Esophagus mucosa (tissue), 1 donor: ENCODE measurements around the gene ACAT2. TPM values are rescaled to one million over a fixed set of nuclear protein-coding genes. Genes with fewer than 3 reads are reported as not detected.
"Not testable (repeated sequence)": the region's sequence is repeated elsewhere in the genome, so short reads cannot be mapped to it uniquely, and the experiment has no call there.

Source experiments
- ATAC-seq: fragments of 200-7000 bp; cut with Tn5 transposase; one replicate; pipeline ENCODE4 v1.9.1; 2020
- total RNA-seq: library from RNA; stranded (reverse); gene quantifications from one replicate; pipeline ENCODE4 v1.2.4, GENCODE V29; 2023
- donor health status: DM: yes; HTN: yes; CAD: no.

Gene ACAT2
- 151 TPM for total RNA-seq

DNA sequence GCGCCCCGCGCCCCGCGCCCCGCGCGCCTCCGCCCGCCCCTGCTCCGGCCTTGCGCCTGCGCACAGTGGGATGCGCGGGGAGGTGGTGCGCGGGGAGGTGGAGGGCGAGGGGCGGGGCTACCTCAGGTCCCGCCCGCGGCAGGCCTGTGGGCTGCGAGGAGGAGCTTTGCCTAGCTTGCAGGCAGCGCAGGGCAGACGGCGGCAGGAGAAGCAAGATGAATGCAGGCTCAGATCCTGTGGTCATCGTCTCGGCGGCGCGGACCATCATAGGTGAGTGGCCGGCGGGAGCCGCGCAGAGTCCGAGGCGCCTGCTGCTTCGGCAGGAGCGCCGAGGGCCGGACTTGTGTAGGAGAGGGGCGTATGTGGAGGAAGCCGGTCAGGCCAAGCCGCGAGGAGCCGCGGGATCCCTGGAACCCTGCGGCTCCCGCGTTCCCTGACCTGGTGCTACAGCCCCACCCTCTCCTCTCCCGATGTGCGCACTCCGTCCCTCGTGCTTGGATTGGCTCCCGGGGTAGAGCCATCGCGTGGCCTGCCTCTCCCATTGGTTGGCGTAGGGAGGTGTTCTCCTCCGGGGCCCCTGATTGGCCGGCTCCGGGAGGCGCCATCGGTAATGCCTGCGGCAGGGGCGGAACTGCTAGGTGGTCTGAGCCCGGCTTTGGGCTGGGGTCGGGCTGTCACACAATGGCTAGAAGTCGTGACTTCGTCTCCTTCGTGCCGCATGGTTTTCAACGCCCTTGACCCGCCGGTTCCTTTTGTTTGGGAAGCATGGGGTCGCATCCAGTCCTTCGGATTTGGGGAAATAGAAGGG is at the start of gene ACAT2:
TSS of gene ACAT2 (plus strand) at position 173 of the 808 bp plus-strand sequence. CDS start at position 216, 43 bp downstream.
- ATAC-seq, result peak; percentile 99

DNA sequence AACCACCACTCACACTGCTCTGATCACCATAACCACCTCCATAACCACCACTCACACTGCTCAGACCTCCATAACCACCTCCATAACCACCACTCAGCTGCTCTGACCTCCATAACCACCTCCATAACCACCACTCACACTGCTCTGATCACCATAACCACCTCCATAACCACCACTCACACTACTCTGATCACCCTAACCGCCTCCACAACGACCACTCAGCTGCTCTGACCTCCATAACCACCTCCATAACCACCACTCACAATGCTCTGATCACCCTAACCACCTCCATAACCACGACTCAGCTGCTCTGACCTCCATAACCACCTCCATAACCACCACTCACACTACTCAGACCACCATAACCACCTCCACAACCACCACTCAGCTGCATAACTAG is 49.5 kb upstream of the ACAT2 start:
- ATAC-seq, result not testable (repeated sequence)

DNA sequence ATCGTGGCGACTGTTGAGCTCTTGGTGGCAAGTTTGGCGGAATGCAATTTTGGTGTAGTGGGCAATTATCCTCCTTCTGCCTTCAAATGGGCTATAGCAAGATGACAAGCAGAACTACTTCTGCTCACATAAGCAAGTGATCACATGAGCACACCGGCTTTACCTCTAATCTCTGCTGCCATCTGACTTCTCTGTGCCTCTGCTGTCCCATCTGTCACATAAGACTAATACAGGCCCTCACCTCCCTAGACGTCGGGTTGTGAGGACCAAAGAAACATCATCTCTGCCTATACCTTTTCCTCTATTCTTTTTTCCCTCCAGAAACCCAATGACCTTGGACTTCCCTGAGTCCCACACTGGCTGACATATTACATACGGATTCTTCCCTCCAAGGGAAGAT is 47.9 kb upstream of the ACAT2 start:
- no peak for ATAC-seq

DNA sequence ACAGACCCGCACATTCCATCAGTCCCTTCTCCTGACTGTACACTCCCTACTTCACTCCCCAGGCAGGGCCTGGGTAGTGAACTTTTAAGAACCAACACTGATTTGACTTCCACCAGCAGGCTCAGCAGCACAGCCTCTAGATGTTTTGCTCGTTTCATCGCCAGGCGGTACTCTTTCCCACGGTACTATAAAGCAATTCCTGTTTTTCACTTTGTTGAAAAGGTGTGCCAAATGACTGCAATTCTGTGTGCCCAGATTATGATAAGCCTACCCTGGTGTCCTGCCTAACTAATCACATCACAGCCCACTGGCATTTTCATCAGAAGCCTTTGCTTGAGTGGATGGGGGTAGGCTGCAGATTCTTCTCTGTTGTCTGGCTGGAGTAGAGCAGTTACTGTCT is 47.4 kb upstream of the ACAT2 start:
- no peak for ATAC-seq

DNA sequence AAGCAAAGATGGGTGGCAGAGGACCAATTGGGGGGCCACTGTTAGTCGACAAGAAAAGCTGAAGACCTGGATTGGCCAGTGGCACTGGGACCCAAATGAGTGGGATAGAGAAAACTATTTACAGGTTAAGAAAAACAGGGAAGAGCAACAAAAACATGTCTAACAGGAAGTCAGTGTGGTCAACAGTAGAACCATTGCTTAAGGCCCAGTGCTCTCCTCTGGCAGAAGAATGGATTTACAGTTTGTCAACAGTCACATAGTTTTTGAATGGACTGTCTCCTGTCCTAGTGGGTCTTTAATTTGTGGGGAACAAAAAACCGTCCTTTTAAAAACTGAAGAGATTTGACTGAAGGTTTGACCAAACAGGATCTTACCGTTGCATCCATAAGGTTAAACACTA is 46.7 kb upstream of the ACAT2 start:
- no peak for ATAC-seq

DNA sequence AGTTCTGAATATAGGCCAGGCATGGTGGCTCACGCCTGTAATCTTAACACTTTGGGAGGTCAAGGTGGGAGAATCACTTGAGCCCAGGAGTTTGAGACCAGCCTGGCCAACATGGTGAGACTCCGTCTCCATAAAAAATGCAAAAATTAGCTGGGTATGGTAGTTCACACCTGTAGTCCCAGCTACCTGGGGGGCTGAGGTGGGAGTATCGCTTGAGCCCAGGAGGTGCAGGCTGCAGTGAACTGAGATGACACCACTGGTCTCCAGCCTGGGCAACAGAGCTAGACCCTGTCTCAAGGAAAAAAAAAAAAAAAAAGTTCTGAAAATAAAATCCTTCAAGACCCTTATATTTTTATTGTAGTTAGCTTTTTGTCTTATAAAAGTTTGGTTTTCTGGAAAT is 46.2 kb upstream of the ACAT2 start:
- no peak for ATAC-seq

DNA sequence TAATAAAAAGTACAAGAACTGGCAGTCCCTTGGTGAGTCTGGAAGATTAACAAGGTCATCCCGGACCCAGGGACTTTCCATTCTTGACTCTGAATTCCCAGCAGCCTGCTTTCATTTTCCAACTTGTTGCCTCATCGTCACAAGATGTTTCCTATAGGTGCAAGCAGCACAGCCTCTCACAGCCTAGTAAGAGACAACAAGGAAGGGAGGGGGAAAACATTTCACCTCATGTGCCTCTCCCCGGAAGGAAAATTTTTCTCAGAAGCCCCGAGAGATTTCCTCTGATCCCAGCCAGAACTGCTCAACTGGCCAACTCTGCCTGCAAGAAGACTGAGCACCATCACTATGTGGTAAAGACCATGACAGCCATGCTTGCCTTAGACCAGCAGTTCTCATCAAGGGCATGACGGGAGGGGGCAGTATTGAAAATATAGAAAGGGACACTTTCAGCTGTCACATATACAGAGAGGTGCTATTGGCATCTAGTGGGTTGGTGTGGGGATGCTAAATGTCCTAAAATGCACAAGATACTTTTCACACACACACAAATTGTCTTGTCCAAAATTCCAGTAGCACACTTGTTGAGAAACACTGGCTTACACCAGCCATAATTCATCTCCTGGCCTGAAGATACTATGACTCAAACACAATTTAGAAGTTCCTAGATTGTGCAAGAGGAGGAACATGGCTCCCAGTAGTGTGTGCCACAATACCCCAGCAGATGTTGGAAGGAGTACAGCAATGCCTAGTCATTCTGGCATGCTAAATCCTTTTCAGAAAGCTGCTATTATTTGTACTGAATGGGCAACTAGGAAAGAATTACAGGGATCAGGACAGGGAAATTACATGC is 45.4 kb upstream of the ACAT2 start:
- peak; percentile 98 for ATAC-seq

DNA sequence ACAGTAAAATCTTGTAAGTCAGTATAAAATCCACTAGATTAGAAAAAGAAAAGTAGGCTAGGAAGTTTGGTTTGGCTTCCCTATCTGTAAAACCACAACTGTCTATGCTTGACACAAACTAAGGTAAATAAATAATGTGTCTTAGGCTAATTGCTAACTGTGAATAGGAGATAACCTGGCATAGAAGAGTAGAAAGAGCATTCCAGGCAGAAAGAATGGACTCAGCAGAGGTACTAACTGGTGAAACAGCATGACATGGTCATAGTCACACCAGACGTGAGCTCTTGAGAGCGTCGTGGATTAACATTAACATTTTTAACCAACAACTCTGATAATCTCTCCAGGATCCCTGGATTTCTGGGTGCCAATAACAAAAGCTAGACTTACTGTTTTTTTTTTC is 43.2 kb upstream of the ACAT2 start:
- ATAC-seq, result peak; percentile 29

DNA sequence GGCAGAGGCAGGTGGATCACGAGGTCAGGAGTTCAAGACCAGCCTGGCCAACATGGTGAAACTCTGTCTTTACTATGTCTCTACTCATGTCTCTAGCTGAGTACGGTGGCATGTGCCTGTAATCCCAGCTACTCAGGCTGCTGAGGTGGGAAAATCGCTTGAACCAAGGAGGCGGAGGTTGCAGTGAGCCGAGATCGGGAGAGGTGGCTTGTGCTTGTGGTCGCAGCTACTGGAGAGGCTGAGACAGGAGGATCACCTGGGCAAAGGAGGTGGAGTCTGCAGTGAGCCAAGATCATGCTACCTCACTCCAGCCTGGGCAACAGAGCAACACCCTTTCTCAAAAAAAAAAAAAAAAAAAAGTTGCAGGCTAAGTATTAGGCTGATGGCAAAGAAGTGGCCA is 42.6 kb upstream of the ACAT2 start:
- no peak for ATAC-seq

DNA sequence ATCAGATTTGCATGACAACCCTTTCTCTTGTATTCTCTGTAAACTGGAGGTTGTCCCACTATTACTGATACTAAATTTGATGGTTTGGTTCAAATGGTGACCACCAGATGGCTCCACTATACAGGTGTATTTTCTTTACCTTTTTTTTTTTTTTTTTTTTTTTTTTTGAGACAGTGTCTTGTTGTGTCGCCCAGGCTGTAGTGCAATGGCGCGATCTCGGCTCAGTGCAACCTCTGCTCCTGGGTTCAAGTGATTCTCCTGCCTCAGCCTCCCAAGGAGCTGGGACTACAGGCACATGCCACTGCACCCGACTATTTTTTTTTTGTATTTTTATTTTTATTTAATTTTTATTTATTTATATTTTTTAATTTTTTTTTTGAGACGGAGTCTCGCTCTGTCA is 41.1 kb upstream of the ACAT2 start:
- no peak for ATAC-seq

DNA sequence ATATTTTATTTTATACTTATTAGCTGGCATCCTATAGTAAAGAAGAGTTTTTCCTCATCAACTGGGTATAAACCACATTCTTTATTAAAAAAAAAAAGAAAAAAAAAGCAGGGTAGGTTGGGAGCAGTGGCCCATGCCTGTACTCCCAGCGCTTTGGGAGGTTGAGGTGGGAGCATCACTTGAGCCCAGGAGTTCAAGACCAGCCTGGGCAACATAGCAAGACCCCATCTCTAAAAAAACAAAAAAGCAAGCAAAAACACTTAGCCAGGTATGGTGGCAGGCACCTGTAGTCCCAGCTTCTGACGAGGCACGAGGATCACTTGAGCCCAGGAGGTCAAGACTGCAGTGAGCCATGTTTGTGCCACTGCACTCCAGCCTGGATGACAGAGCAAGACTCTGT is 39.9 kb upstream of the ACAT2 start:
- ATAC-seq, result not testable (repeated sequence)

DNA sequence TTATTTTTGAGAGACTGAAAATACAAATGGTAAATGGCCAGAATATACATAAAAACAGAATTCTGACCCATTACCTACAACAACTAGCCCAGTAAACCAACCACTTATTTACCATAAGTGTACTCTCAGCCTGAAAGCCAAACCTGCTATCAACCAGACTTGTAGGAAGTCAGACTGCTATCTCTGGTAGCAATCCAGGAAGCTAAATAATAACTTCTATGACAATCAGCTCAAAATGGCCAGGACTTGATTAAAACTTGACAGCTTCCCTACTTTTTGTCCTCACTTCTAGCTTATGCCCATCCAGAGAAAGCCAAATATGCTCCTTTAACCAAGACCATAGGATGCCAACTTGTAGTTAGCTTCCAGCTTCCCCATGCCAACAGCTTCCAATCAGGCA is 39.2 kb upstream of the ACAT2 start:
- no peak for ATAC-seq

DNA sequence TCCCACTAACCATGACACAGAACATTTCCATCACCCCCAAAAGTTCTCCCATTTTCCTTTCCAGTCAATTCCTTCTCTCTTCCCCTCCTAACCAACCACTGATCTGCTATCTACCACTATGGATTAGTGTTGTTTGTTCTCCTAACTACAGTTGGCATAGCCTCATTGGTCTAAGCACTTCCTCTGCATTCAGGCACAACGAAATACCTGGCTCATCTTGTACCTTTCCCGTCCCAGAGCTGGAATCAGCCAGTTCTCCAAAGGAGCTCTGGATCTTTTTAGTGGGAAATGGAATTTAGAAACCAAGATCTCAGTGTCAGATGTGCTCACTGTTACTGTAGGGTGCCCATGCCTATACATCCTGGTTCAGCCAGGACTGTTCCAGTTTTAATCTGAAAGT is 38.6 kb upstream of the ACAT2 start:
- no peak for ATAC-seq

DNA sequence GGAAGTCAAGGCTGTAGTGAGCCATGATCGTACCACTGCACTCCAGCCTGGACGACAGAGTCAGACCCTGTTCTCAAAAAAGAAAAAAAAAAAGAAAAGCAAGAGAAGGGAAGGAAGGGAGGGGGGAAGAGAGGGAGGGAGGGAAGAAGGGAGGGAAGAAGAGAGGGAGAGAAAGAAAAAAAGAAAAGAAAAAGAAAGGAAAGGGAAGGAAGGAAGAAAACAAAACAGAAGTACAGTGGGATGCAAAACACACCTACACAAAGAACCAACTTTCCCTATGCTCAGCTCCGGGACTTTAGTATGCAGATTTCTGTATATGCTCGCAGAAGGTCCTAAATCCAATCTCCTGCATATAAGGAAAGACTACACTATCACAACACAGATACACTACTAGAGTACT is 37.1 kb upstream of the ACAT2 start:
- ATAC-seq, result no peak

DNA sequence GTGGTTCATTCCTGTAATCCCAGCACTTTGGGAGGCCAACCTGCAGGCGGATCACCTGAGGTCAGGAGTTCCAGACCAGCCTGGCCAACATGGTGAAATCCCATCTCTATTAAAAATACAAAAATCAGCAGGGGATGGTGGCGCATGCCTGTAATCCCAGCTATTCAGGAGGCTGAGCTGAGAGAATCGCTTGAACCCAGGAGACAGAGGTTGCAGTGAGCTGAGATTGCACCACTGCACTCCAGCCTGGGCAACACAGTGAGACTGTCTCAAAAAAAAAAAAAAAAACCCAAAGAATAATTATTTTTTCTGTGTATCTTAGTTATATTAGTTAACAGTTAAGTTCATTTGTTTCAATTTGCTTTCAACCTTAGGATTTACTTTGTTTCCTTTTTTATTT is 36.6 kb upstream of the ACAT2 start:
- ATAC-seq, result not testable (repeated sequence)

DNA sequence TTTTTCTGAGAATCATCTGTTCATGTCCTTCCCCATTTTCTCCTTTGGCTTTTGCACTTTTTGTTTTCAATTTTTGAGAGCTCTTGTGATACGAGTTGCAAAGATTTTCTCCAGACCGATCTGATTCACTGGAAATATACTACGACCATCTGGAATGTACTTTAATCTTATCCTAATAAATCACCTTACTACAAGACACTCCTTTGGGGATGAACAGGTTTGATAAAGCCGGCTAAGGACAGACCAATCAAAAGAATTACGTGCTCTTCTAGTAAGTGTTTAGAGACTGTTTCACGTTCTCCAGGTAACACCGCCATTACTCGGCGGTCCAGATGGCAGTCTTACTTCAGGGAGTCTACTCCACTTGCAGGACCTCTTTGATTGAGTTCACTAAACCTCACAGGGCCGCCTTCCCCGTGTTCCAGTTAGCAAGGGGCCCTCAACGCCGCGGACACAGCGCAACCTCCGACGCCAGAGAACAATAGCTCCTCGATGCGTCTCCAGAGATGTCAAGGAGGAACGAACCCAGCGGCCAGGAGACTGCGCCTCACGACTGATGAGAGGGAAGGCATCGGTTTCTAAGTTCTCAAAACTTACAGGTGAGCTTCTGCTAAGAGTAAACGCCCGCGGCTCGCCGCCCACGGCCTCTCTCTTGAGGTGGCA is 35.5 kb upstream of the ACAT2 start:
- ATAC-seq, result no peak

DNA sequence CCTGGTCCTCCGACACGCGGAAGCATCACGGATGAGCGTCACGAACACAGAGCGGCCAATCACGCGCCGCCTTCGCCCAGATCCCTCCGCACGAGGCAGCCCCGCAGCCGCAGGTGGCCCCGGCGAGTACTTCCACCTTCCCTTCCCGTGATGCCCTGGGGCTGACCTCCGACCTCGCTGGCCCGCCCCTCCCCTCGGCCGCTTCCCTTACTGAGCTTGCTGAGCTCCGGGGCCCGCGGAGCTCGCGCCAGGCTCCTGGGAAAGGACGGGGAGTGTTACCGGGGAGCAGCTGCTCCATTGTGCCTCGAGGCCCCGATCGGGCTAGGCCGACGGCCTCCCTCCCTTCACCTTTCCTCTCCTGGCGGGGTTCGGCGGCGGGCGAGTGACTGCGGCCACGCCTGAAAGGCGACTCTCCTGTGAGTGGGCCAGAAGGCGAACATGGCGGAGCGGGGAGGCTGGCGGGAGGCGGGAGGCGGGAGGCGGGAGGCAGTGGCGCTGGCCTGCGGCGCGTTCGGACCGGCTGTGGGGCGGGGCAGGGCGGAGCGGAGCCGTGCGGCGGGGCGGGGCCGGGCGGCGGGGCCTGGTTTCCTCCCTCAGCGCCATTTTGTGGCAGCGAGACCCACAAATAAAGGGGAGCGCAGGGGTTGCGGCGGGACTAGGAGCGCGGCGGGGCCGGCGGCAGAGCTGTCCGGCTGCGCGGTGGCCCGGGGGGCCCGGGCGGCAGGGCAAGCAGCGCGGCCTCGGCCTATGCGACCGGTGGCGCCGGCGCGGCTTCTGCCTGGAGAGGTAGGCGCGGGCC is 34.7 kb upstream of the ACAT2 start, which contains the start of gene WTAP:
TSS of gene WTAP (plus strand) at position 589 of the 799 bp plus-strand sequence. CDS start 8,760 bp downstream, outside the sequence.
- ATAC-seq, result peak; percentile 97

DNA sequence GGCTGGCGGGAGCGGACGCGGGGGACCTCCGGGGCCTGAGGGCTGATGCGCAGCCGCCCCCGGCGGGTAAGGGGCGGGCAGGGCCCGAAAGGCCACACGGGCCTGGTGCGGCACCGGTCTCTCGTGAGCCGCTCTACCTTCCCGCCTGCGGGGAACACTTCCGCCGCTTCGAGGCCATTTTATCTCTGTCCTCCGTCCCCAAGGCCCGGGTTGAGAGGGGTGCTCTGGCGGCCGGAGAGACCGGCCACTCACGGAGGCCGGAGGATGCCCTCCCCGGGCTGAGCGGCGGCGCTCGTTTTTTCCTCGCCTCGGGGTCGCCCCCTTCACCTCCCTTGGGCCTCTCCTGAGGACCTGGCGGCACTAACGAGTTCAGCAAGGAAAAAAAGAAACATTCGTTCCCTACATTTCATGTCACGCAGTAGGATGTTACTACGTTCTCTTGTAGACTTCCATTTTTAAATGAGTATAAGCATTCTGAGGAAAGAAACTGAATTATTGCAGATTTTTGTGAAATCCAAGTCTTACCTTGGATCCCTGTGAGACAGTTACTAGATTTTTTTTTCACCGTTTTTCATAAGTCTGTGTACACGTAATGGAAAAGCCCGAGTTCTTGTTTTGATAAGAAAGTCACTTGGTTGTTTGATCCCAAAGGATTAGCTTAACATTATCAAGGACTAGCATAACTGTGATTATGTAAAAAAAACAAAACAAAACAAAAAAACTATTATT is 34.0 kb upstream of the ACAT2 start:
- ATAC-seq, result peak; percentile 30

DNA sequence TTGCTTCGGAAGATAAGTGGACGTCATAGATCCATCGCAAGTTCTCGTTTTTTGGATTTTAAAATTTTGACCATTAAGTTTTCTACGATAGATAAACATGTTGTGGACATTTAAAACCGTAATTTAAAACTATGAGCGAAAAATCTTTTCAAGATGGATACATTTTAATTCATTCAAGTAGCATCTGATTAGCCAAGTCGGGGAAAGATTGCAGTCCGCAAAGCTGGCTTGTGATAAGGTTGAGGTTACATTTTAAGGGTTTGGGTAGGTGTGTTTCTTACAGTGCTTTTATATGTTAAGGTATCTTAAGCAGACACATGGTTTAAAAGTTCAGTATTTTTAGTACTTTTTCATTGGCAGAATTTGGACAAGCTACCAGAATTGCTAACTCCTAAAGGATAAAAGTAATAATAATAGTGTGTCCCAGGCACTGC is 33.3 kb upstream of the ACAT2 start:
- no peak for ATAC-seq

DNA sequence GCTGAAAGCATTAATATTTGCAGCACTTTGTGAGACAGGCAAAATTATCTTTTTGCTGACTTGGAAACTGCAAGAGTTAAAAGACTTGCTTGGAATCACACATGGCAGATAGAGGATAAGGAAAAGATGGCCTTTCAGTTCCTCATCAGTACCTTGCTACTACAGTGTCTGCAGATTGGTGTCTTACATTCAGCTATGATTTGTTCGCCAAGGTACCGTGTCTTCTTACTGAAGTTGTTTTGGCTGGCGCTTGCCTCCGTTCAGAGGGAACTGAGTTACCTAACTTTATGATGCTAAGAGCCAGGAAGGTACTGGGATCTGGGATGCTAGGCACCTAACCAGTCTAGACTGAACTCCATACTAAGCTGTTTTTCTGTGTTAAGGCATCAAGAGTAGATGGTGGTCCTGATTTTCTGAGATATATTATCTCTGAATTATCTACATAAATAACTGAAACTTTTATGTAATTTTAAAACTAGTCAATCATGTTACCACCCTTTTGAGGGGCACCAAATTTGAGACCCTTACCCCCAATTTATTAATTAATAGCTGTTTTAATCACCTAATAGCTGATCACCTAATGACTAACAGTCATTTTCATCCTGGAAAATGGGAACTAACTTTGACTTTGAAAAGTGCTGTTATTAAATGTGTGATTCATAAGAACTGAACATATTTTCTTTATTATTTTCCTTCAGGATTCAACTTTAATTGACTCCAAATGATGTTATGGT is 32.1 kb upstream of the ACAT2 start:
- no peak for ATAC-seq

DNA sequence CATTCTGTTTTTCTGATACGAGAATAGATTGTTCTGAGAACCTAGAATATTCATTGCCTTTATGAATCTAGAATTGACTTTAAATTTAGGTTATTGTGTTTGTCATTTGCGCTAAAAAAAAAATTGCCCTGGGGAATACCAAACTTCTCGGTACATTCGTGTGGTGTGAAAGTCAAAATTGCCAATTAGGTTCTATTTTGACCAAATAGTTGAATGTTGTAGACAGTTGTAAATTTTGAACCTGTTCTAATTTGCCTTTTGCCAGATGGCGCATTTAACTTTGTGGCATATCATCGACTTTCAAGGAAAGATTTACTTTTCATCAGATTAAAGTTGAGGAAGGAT is 31.5 kb upstream of the ACAT2 start:
- ATAC-seq, result no peak
